Panc1 (cell line): Measurements from ENCODE around the gene GNG5.

Experiments used
- SIN3A ChIP-seq: IDR thresholded peaks from 2 replicates; pipeline ENCODE4 v1.6.1; 2012; ENCODE audit warnings: low read depth, mild to moderate bottlenecking, low read length, moderate library complexity, borderline replicate concordance; ENCODE audit not compliant: insufficient read depth
- TCF7L2 ChIP-seq: IDR thresholded peaks from 2 replicates; pipeline ENCODE4 v1.6.1; 2011; ENCODE audit warnings: mild to moderate bottlenecking, low read depth, low read length, inconsistent platforms
- TF ChIP-seq, protein P1 (sequence below): fragments of 450-650 bp; IDR thresholded peaks from 2 replicates; pipeline ENCODE4 v1.5.1; 2017; ENCODE audit warnings: mild to moderate bottlenecking

DNA sequence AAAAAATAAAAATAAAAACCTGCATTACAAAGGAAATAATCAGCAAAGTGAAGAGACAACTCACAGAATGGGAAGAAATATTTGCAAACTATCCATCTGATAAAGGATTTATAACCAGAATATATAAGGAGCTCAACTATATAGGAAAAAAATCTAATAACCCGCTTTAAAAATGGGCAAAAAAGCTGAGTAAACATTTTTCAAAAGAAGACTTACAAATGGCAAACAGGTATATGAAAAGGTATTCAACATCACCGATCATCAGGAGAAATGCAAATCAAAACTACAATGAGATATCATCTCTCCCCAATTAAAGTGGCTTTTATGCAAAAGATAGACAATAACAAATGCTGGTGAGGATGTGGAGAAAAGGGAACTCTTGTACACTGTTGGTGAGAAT lies 3.8 kb upstream of the GNG5 start:
- TF ChIP-seq SIN3A, result no peak
- no peak for TF ChIP-seq TCF7L2
- TF ChIP-seq, protein P1, sequence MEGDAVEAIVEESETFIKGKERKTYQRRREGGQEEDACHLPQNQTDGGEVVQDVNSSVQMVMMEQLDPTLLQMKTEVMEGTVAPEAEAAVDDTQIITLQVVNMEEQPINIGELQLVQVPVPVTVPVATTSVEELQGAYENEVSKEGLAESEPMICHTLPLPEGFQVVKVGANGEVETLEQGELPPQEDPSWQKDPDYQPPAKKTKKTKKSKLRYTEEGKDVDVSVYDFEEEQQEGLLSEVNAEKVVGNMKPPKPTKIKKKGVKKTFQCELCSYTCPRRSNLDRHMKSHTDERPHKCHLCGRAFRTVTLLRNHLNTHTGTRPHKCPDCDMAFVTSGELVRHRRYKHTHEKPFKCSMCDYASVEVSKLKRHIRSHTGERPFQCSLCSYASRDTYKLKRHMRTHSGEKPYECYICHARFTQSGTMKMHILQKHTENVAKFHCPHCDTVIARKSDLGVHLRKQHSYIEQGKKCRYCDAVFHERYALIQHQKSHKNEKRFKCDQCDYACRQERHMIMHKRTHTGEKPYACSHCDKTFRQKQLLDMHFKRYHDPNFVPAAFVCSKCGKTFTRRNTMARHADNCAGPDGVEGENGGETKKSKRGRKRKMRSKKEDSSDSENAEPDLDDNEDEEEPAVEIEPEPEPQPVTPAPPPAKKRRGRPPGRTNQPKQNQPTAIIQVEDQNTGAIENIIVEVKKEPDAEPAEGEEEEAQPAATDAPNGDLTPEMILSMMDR, result no peak
